ENCODE results near the gene GNG12. TPM values are rescaled to one million over a fixed set of nuclear protein-coding genes. Genes with fewer than 3 reads are reported as not detected.

Gene GNG12
- total and polyA plus RNA-seq, 2 experiments from 2014 or later = 25.4 to 33.9 TPM

DNA sequence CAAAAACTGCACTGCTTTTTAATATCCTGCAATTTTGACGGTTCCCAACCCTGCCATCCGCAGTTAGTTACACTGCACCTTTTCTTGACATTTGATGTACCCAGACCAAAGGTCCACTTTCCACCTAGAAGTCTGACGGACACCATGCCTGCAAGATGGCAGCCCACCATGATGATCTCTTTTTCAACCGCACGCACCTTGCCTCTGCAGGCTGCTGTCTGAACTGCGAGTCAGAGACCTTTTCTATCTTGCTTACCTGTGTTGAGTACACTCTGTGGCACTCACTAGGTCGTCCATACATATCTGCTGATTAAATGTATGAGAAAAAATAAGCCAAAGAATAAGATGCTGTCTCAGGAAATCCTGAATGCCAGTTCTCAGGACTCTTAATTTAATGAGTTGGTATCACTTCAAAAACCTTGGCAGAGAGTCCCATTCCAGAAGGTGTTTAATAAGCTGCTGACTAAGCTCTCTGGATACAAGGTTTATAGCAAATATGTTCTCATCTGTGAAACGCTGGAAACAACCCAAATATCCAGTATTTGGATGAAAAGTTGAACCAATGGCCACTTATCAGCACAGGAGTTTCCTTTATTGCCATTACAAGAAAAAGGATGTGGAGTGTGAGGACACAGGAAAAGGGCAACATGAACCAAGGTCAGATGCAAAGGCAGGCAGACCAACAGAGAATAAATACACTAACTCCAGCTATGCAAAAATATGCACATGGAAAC is 37.9 kb downstream of the GNG12 start:
- H3K36me3 ChIP-seq = no peaks in the 10 kb centered on the region
- no peak overlapping the region for H3K4me3 ChIP-seq
- no peak for TF ChIP-seq CTCF (IDR thresholded peaks at IDR 0.05; ENCODE audit: low read depth, low read length)
- DNase-seq (ENCODE audit: low read depth in 1 of 2, low spot score in 1 of 2) = no peak
- H3K4me1 ChIP-seq (ENCODE audit: low read depth) = peaks cover 30% of the 10 kb centered on the region
- H3K27me3 ChIP-seq = no peaks in the 10 kb centered on the region
- H3K27ac ChIP-seq = no peak overlapping the region
- H3K9me3 ChIP-seq (ENCODE audit: low read depth) = no peaks in the 10 kb centered on the region

DNA sequence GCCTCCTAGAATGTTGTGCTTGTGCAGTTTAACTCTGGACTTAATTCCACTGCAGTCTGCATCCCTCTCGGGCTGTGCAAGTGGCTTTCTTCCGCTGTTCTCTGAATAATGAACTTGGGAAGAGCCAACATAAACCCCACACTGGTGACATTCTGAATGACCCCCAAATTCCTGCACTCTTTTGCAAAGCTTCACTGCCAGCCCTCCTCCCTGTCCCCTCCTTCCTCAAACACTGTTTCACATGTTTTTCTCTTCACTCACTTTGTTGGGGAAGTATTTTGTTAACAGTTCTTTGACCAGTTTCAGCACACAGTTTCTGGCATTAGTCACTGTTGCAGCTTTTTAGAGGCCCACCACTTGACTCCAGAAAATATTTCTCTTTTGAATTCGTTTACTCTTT is 39.7 kb downstream of the GNG12 start:
- H3K36me3 ChIP-seq = no peaks in the 10 kb centered on the region
- H3K4me3 ChIP-seq = no peak overlapping the region
- no peaks in the 10 kb centered on the region for H3K27me3 ChIP-seq
- H3K4me1 ChIP-seq (ENCODE audit: low read depth) = peaks cover 32% of the 10 kb centered on the region
- DNase-seq (ENCODE audit: low read depth in 1 of 2, low spot score in 1 of 2) = peak in 1 of 2 donors; percentile 61
- H3K9me3 ChIP-seq (ENCODE audit: low read depth) = no peaks in the 10 kb centered on the region
- peak overlapping the region; percentile 50 for H3K27ac ChIP-seq
- no peak for TF ChIP-seq CTCF (IDR thresholded peaks at IDR 0.05; ENCODE audit: low read depth, low read length)

GRCh38 chr1:67792741-67793458 is 40.4 kb downstream of the GNG12 start:
- peaks cover 38% of the 10 kb centered on the region for H3K4me1 ChIP-seq (ENCODE audit: low read depth)
- H3K9me3 ChIP-seq (ENCODE audit: low read depth) = no peaks in the 10 kb centered on the region
- TF ChIP-seq CTCF (IDR thresholded peaks at IDR 0.05; ENCODE audit: low read depth, low read length) = no peak
- no peak for DNase-seq (ENCODE audit: low read depth in 1 of 2, low spot score in 1 of 2)
- no peaks in the 10 kb centered on the region for H3K36me3 ChIP-seq
- no peak overlapping the region for H3K4me3 ChIP-seq
- H3K27me3 ChIP-seq = no peaks in the 10 kb centered on the region
- H3K27ac ChIP-seq = no peak overlapping the region

- H3K9me3 ChIP-seq (ENCODE audit: low read depth) = no peaks in the 10 kb centered on the region
- TF ChIP-seq CTCF (IDR thresholded peaks at IDR 0.05; ENCODE audit: low read depth, low read length) = no peak
- no peaks in the 10 kb centered on the region for H3K27me3 ChIP-seq
- DNase-seq (ENCODE audit: low read depth in 1 of 2, low spot score in 1 of 2) = peak in 1 of 2 donors; percentile 70
- no peak overlapping the region for H3K4me3 ChIP-seq
- peaks cover 39% of the 10 kb centered on the region for H3K4me1 ChIP-seq (ENCODE audit: low read depth)
- H3K36me3 ChIP-seq = no peaks in the 10 kb centered on the region
- H3K27ac ChIP-seq = no peak overlapping the region
These were observed 41.2 kb downstream of the GNG12 start for GRCh38 chr1:67792103-67792502.

GRCh38 chr1:67791686-67792085 is 41.6 kb downstream of the GNG12 start:
- H3K9me3 ChIP-seq (ENCODE audit: low read depth) = no peaks in the 10 kb centered on the region
- no peak for TF ChIP-seq CTCF (IDR thresholded peaks at IDR 0.05; ENCODE audit: low read depth, low read length)
- DNase-seq (ENCODE audit: low read depth in 1 of 2, low spot score in 1 of 2) = peak in 1 of 2 donors; percentile 92
- peaks cover 39% of the 10 kb centered on the region for H3K4me1 ChIP-seq (ENCODE audit: low read depth)
- H3K4me3 ChIP-seq = no peak overlapping the region
- H3K27me3 ChIP-seq = no peaks in the 10 kb centered on the region
- H3K27ac ChIP-seq = no peak overlapping the region
- no peaks in the 10 kb centered on the region for H3K36me3 ChIP-seq

Data from cardiac muscle cell (in vitro differentiated cells and primary cell).